ENCODE measurements around the gene PHYHIPL. TPM values are rescaled to one million over a fixed set of nuclear protein-coding genes. Genes with fewer than 3 reads are reported as not detected.

The PHYHIPL gene
- total and polyA plus RNA-seq, 2 donors (not counting 3 experiments of a cell fraction or from before 2014, with no cell fraction given), result not detected

DNA sequence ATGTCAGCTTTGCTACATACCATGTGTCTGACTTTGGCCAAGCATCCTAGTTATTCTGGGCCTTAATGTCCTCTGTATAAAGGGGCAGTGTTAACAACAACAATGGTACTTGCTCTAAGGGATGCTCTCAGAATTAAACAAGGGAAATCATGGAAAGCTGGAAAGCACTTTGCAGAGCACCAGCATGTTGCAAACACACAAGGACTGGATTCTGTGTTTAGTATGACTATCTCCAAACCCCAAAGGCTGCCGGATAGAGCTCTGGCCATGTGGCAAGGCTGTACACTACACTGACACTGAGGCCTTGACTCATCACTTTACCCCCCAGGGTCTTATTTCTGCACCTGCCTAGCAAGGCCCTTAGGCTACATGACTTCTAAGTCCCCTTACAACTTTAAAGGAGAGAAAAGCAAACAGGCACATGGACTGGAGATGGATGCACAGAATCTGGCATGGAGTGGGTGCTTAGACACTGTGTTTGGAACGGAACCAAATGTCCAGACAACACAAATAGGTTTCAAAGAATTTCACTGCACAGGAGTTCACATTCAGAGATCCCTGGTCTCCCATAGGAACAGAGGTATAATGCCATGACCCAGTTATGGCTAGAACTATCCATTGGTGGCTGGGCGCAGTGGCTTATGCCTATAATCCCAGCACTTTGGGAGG lies 111.3 kb downstream of the PHYHIPL start:
- Histone ChIP-seq H3K36me3 (ENCODE audit: control insufficient read depth in 2 of 2, extremely low read depth in 1 of 2, insufficient read depth in 2 of 2, low read length in 2 of 2) (no peaks in the 10 kb centered on the region), H3K4me1 (ENCODE audit: control insufficient read depth, extremely low read depth, insufficient read depth, low read length) (no peaks in the 10 kb centered on the region), H3K9me3 (replicated peaks; ENCODE audit: control insufficient read depth, insufficient read depth, low read length) (no peaks in the 10 kb centered on the region), H3K9me1 (replicated peaks; ENCODE audit: control insufficient read depth, extremely low read depth, insufficient read depth, low read length) (no peaks in the 10 kb centered on the region), H3K79me2 (ENCODE audit: control insufficient read depth, insufficient read depth, low read length) (no peaks in the 10 kb centered on the region), H3K27ac (ENCODE audit: insufficient read depth, low read depth, low read length) (no peak overlapping the region), H4K20me1 (replicated peaks; ENCODE audit: control insufficient read depth, extremely low read depth, insufficient read depth, low read length) (no peaks in the 10 kb centered on the region), H2AFZ (ENCODE audit: low read depth, low read length) (no peak overlapping the region), H3K9ac (replicated peaks; ENCODE audit: extremely low read depth, insufficient read depth, low read length) (no peak overlapping the region), H3K27me3 (ENCODE audit: control insufficient read depth in 2 of 2, insufficient read depth in 2 of 2, low read length in 2 of 2) (no peaks in the 10 kb centered on the region), H3K4me2 (ENCODE audit: insufficient read depth, low read length) (no peak overlapping the region), H3K4me3 (replicated peaks in 1 of 3; ENCODE audit: insufficient read depth in 1 of 3, low read depth in 1 of 3, low read length in 3 of 3) (no peak overlapping the region)
- ChIA-PET CTCF (no interaction called here), POLR2A (no interaction called here)
- intact Hi-C loops (cut with micrococcal nuclease) (no loop called here), dilution Hi-C loops (cut with MboI; ENCODE audit: extremely low pct_ligation_motif_present, low sequenced_read_pairs) (no loop called here)
- BruUV-seq (replicated peaks), result no TSS peak
- no peak for FAIRE-seq
- TF ChIP-seq, protein P1, sequence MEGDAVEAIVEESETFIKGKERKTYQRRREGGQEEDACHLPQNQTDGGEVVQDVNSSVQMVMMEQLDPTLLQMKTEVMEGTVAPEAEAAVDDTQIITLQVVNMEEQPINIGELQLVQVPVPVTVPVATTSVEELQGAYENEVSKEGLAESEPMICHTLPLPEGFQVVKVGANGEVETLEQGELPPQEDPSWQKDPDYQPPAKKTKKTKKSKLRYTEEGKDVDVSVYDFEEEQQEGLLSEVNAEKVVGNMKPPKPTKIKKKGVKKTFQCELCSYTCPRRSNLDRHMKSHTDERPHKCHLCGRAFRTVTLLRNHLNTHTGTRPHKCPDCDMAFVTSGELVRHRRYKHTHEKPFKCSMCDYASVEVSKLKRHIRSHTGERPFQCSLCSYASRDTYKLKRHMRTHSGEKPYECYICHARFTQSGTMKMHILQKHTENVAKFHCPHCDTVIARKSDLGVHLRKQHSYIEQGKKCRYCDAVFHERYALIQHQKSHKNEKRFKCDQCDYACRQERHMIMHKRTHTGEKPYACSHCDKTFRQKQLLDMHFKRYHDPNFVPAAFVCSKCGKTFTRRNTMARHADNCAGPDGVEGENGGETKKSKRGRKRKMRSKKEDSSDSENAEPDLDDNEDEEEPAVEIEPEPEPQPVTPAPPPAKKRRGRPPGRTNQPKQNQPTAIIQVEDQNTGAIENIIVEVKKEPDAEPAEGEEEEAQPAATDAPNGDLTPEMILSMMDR (IDR thresholded peaks at IDR 0.05; ENCODE audit: extremely low read depth in 1 of 2, insufficient read depth in 1 of 2, low read depth in 1 of 2, low read length in 2 of 2), result no peak
- TF ChIP-seq FOS (IDR thresholded peaks at IDR 0.05; ENCODE audit: borderline replicate concordance, insufficient read depth, low read length) (no peak), POLR2A (IDR thresholded peaks at IDR 0.05; ENCODE audit: low read depth, low read length) (no peak), MYC (IDR thresholded peaks at IDR 0.05; ENCODE audit: low read depth, low read length) (no peak), EZH2 (IDR thresholded peaks at IDR 0.05; ENCODE audit: borderline replicate concordance, low read depth, low read length, severe bottlenecking) (no peak), POLR2AphosphoS5 (IDR thresholded peaks at IDR 0.05; ENCODE audit: insufficient read depth, low read depth, low read length) (no peak), JUN (IDR thresholded peaks at IDR 0.05; ENCODE audit: borderline replicate concordance, insufficient read depth, insufficient read length, low read depth) (no peak), GATA2 (IDR thresholded peaks at IDR 0.05; ENCODE audit: insufficient read depth, insufficient read length, low read depth, low read length) (no peak)
- TF ChIP-seq, protein P2, sequence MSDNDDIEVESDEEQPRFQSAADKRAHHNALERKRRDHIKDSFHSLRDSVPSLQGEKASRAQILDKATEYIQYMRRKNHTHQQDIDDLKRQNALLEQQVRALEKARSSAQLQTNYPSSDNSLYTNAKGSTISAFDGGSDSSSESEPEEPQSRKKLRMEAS (IDR thresholded peaks at IDR 0.05; ENCODE audit: insufficient read depth, insufficient read length), result no peak
- no peak for DNase-seq (ENCODE audit: low read depth, low spot score)

All from endothelial cell of umbilical vein (primary cell).